Measurements from ENCODE around the gene CD8B. TPM values are rescaled to one million over a fixed set of nuclear protein-coding genes. Genes with fewer than 3 reads are reported as not detected.

The CD8B gene
- total and polyA plus RNA-seq, 2 of the 13 experiments (the other 11 are each of a cell fraction or from before 2014, with no cell fraction given): 0.04 TPM; not detected in 1

DNA sequence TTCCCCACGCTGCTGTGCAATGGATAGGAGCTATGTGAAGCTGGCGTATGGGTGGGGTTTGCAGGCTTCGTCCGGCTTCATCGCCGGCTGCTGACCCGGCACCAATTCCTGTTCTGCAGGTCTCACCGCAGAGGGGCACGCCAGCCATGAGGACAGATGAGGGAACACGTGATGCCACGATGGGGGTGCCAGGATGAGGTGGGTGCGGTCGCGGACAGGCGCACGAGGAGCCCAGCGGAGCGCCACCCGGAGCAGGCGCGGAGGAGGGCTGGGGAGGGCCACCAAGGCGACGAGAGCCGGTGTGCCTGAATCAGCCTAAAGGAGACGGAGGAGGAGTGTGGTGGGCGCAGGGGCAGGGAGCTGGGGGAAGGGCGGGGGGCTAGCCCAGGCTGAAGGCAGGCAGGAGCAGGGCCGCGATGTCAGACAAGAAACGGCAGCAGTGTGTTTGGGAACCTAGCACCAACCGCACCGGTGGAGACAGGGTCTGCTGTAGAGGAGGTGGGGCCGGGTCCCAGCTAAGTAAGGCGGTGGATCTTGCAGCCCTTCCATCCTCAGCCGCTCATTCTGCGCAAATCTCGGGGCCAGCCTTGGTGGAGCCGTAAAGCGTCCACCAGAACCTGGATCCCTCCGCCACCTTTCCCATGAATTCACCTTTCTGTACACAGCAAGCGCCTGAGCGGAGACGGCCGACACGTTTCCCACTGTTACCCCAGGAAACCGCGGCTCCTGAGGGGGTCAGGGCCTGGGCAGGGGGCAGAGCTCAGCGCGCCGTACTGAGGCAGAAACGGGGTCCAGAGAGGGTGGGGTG, 54.0 kb downstream of the CD8B start (continued):
- TF ChIP-seq HDAC6 (IDR thresholded peaks at IDR 0.05; ENCODE audit: low read depth, low read length) (no peak), ZNF629 (CRISPR knock-in tag; conservative IDR thresholded peaks at IDR 0.05) (no peak), STAT5B (CRISPR knock-in tag; IDR thresholded peaks at IDR 0.05) (no peak), ZKSCAN5 (CRISPR knock-in tag; IDR thresholded peaks at IDR 0.05) (no peak), MED1 (CRISPR knock-in tag; IDR thresholded peaks at IDR 0.05) (no peak), FOXM1 (CRISPR knock-in tag; IDR thresholded peaks at IDR 0.05) (no peak), KAT7 (CRISPR knock-in tag; IDR thresholded peaks at IDR 0.05; ENCODE audit: borderline replicate concordance) (no peak; the same call in 1 of the 2 replicates)
- TF ChIP-seq, protein P1, sequence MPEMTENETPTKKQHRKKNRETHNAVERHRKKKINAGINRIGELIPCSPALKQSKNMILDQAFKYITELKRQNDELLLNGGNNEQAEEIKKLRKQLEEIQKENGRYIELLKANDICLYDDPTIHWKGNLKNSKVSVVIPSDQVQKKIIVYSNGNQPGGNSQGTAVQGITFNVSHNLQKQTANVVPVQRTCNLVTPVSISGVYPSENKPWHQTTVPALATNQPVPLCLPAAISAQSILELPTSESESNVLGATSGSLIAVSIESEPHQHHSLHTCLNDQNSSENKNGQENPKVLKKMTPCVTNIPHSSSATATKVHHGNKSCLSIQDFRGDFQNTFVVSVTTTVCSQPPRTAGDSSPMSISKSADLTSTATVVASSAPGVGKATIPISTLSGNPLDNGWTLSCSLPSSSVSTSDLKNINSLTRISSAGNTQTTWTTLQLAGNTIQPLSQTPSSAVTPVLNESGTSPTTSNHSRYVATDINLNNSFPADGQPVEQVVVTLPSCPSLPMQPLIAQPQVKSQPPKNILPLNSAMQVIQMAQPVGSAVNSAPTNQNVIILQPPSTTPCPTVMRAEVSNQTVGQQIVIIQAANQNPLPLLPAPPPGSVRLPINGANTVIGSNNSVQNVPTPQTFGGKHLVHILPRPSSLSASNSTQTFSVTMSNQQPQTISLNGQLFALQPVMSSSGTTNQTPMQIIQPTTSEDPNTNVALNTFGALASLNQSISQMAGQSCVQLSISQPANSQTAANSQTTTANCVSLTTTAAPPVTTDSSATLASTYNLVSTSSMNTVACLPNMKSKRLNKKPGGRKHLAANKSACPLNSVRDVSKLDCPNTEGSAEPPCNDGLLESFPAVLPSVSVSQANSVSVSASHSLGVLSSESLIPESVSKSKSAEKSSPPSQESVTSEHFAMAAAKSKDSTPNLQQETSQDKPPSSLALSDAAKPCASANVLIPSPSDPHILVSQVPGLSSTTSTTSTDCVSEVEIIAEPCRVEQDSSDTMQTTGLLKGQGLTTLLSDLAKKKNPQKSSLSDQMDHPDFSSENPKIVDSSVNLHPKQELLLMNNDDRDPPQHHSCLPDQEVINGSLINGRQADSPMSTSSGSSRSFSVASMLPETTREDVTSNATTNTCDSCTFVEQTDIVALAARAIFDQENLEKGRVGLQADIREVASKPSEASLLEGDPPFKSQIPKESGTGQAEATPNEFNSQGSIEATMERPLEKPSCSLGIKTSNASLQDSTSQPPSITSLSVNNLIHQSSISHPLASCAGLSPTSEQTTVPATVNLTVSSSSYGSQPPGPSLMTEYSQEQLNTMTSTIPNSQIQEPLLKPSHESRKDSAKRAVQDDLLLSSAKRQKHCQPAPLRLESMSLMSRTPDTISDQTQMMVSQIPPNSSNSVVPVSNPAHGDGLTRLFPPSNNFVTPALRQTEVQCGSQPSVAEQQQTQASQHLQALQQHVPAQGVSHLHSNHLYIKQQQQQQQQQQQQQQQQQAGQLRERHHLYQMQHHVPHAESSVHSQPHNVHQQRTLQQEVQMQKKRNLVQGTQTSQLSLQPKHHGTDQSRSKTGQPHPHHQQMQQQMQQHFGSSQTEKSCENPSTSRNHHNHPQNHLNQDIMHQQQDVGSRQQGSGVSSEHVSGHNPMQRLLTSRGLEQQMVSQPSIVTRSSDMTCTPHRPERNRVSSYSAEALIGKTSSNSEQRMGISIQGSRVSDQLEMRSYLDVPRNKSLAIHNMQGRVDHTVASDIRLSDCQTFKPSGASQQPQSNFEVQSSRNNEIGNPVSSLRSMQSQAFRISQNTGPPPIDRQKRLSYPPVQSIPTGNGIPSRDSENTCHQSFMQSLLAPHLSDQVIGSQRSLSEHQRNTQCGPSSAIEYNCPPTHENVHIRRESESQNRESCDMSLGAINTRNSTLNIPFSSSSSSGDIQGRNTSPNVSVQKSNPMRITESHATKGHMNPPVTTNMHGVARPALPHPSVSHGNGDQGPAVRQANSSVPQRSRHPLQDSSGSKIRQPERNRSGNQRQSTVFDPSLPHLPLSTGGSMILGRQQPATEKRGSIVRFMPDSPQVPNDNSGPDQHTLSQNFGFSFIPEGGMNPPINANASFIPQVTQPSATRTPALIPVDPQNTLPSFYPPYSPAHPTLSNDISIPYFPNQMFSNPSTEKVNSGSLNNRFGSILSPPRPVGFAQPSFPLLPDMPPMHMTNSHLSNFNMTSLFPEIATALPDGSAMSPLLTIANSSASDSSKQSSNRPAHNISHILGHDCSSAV (CRISPR knock-in tag; IDR thresholded peaks at IDR 0.05; ENCODE audit: borderline replicate concordance): 0 out of 2 replicates have a peak, but pooled peaks have one; percentile 14
- TF ChIP-seq, protein P2, sequence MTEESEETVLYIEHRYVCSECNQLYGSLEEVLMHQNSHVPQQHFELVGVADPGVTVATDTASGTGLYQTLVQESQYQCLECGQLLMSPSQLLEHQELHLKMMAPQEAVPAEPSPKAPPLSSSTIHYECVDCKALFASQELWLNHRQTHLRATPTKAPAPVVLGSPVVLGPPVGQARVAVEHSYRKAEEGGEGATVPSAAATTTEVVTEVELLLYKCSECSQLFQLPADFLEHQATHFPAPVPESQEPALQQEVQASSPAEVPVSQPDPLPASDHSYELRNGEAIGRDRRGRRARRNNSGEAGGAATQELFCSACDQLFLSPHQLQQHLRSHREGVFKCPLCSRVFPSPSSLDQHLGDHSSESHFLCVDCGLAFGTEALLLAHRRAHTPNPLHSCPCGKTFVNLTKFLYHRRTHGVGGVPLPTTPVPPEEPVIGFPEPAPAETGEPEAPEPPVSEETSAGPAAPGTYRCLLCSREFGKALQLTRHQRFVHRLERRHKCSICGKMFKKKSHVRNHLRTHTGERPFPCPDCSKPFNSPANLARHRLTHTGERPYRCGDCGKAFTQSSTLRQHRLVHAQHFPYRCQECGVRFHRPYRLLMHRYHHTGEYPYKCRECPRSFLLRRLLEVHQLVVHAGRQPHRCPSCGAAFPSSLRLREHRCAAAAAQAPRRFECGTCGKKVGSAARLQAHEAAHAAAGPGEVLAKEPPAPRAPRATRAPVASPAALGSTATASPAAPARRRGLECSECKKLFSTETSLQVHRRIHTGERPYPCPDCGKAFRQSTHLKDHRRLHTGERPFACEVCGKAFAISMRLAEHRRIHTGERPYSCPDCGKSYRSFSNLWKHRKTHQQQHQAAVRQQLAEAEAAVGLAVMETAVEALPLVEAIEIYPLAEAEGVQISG (CRISPR knock-in tag; IDR thresholded peaks at IDR 0.05): no peak
- TF ChIP-seq, protein P3, sequence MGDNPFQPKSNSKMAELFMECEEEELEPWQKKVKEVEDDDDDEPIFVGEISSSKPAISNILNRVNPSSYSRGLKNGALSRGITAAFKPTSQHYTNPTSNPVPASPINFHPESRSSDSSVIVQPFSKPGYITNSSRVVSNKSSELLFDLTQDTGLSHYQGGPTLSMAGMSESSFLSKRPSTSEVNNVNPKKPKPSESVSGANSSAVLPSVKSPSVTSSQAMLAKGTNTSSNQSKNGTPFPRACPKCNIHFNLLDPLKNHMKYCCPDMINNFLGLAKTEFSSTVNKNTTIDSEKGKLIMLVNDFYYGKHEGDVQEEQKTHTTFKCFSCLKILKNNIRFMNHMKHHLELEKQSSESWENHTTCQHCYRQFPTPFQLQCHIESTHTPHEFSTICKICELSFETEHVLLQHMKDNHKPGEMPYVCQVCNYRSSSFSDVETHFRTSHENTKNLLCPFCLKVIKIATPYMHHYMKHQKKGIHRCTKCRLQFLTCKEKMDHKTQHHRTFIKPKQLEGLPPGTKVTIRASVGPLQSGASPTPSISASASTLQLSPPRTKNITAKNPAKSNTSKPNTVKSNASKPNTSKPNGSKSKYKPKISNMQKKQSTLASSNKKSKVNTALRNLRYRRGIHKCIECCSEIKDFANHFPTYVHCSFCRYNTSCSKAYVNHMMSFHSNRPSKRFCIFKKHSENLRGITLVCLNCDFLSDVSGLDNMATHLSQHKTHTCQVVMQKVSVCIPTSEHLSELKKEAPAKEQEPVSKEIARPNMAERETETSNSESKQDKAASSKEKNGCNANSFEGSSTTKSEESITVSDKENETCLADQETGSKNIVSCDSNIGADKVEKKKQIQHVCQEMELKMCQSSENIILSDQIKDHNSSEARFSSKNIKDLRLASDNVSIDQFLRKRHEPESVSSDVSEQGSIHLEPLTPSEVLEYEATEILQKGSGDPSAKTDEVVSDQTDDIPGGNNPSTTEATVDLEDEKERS (CRISPR knock-in tag; IDR thresholded peaks at IDR 0.05): peak; percentile 32; the same call in 1 of the 2 replicates
- TF ChIP-seq, protein P4, sequence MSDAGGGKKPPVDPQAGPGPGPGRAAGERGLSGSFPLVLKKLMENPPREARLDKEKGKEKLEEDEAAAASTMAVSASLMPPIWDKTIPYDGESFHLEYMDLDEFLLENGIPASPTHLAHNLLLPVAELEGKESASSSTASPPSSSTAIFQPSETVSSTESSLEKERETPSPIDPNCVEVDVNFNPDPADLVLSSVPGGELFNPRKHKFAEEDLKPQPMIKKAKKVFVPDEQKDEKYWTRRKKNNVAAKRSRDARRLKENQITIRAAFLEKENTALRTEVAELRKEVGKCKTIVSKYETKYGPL (CRISPR knock-in tag; IDR thresholded peaks at IDR 0.05): no peak
